Measurements from ENCODE around the gene RNH1. TPM values are rescaled to one million over a fixed set of nuclear protein-coding genes. Genes with fewer than 3 reads are reported as not detected.

Gene RNH1
- total RNA-seq, 2 donors from 2014 or later: 97.8 to 153 TPM

DNA sequence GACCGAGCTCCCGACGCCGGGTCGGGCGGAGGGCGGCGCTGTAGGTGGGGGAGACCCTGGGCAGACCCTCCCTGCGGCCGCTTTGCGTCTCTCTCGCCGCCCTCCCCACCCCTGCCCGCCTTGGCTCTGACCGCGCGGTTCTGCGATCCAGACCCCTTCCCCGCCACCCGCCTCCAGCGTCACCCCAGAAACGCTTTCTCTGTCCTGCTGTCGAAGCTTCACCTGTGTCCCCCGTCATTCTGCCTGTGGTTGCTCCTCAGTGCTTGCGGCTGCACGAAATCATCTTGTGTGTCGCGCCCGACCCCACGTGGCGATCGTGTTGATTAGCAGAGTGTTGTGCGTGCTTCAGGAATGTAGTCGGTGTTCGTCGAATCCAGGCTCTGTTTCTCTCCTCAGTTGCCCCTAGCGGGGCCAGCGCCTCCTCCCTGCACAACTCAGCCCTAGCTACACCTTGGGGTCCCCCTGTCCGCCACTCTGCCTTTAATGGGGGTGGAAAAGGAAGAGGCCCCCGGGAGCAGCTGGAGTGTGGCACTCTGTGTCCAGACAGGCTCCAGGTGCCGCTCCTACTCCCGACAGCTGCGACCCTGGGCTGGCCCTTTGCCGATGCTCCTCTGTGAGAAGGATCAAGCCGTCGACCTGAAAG, 56.1 kb downstream of the RNH1 start:
- H3K36me3 ChIP-seq (replicated peaks in 1 of 2; ENCODE audit: insufficient read depth in 1 of 2, low read depth in 2 of 2): peaks cover 0 to 7% of the 10 kb centered on the region in 2 donors
- H3K4me3 ChIP-seq: peak overlapping the region; percentile 92 to 95
- H3K4me1 ChIP-seq: peaks cover 37% of the 10 kb centered on the region
- intact Hi-C loops (cut with DNase I): no loop called here
- 0 to 1% methylated on average over 12 to 44 of the region's 46 CpGs for WGBS, 2 donors
- DNase-seq: peak; percentile 66 to 76 (median 72)
- peak in 2 of 3 donors; percentile 10 to 43 for TF ChIP-seq POLR2A (IDR thresholded peaks at IDR 0.05)
- TF ChIP-seq, protein P1, sequence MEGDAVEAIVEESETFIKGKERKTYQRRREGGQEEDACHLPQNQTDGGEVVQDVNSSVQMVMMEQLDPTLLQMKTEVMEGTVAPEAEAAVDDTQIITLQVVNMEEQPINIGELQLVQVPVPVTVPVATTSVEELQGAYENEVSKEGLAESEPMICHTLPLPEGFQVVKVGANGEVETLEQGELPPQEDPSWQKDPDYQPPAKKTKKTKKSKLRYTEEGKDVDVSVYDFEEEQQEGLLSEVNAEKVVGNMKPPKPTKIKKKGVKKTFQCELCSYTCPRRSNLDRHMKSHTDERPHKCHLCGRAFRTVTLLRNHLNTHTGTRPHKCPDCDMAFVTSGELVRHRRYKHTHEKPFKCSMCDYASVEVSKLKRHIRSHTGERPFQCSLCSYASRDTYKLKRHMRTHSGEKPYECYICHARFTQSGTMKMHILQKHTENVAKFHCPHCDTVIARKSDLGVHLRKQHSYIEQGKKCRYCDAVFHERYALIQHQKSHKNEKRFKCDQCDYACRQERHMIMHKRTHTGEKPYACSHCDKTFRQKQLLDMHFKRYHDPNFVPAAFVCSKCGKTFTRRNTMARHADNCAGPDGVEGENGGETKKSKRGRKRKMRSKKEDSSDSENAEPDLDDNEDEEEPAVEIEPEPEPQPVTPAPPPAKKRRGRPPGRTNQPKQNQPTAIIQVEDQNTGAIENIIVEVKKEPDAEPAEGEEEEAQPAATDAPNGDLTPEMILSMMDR (IDR thresholded peaks at IDR 0.05): peak in 3 of 7 experiments; percentile 21 to 35 (median 34)
- peak; percentile 30 for ATAC-seq
- H3K27ac ChIP-seq: peak overlapping the region; percentile 7 to 95 (median 72)
- no peaks in the 10 kb centered on the region for H3K9me3 ChIP-seq
- no peaks in the 10 kb centered on the region for H3K27me3 ChIP-seq

DNA sequence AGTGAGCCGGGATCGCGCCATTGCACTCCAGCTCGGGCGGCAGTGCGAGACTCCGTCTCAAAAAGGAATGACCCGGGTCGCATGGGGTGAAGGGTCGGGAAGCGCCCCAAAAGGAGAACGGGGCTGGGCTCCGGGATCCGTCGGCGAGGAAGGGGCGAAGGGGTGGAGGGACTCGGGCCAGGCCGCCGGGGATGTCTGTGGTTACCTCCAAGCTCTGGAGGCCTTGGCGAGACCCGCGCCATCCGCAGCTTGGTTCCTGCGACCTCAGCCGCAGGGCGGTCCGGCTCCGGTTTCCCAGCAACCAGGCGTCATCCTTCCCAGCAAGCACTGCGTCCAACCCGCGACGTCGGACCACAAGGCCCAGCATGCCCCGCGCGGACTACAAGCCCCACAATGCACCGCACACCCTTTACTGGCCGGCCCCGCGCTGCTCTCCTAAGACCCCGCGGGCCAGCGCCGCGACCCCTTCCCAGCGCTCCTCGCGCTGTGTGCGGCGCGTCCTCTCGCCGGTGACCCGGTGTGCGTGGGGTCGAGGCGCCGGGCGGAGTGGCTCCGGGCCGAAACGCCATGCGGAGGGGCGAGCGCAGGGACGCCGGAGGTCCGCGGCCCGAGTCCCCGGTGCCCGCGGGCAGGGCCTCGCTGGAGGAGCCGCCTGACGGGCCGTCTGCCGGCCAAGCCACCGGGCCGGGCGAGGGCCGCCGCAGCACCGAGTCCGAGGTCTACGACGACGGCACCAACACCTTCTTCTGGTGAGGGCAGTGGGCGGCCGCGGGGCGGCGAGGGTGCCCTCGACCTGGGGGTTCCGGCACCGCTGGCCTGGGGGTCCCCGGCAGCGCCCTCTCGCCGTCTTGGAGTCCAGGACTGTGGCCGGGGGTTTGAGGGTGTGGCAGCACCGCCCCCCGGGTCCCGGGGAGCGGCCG, 56.9 kb downstream of the RNH1 start, which contains the start of gene PTDSS2:
Gene PTDSS2 (plus strand): TSS at position 391 of the 920 bp plus-strand sequence. CDS start 177 bp downstream, at position 568.
- Histone ChIP-seq H3K27me3 (no peaks in the 10 kb centered on the region), H3K27ac (peak within 1 kb of the TSS; percentile 60 to 95 (median 79)), H3K36me3 (replicated peaks in 1 of 2; ENCODE audit: insufficient read depth in 1 of 2, low read depth in 2 of 2) (peaks cover 0 to 7% of the 10 kb centered on the region in 2 donors), H3K4me3 (peak within 1 kb of the TSS; percentile 92 to 95), H3K4me1 (peaks cover 37% of the 10 kb centered on the region), H3K9me3 (no peaks in the 10 kb centered on the region)
- DNase-seq (peak; percentile 96 to 97 (median 96)), ATAC-seq (peak; percentile 88)
- TF ChIP-seq POLR2A (IDR thresholded peaks at IDR 0.05): peak; percentile 52 to 85 (median 78)
- TF ChIP-seq, protein P1 (IDR thresholded peaks at IDR 0.05): peak in 1 of 7 experiments; percentile 25
- 0% methylated on average over 17 to 93 of the region's 108 CpGs for WGBS, 2 donors
- intact Hi-C loops (cut with DNase I): no loop called here

DNA sequence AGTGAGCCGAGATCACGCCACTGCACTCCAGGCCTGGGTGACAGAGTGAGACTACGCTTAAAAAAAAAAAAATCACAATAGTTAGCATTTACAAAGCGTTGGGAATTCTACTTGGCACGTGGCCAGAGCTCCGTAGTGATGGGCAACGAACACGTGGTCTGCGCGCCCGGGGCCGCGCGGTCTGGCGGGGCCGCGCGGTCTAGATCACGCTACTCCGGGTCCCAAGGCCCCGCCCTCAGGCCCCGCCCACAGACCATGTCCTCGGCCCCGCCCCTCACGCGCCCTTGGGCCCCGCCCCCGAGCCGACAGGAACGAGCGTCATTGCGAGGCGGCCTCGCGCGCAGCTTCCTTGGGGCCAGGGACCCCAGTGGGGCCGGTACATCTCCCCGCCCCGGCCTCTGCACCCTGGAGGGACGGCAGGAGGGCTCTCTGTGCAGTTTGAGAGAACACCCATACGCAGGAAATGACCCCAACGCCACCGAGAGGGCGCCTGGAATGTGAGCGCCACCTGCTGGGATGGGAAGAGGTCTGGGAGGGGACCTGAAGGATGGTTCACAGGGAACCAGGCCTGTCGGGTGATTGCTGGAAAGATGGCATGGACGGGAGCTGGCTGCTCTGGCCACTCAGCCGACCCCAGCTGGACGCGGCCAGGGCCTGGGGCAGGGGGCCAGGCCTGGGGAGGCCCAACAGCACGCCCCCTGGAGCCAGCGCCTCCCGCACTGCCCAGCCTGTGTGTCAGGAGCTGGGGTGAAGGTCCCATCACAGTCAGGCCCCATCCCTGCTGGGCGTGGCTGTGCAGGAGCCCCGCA, 58.9 kb downstream of the RNH1 start:
- ATAC-seq: peak; percentile 78
- H3K9me3 ChIP-seq: no peaks in the 10 kb centered on the region
- intact Hi-C loops (cut with DNase I): no loop called here
- peak overlapping the region; percentile 12 to 41 for H3K4me3 ChIP-seq
- H3K27me3 ChIP-seq: no peaks in the 10 kb centered on the region
- peak overlapping the region; percentile 78 to 97 (median 92) for H3K27ac ChIP-seq
- H3K4me1 ChIP-seq: peaks cover 37% of the 10 kb centered on the region
- TF ChIP-seq, protein P1 (IDR thresholded peaks at IDR 0.05): peak; percentile 64 to 97 (median 89)
- TF ChIP-seq POLR2A (IDR thresholded peaks at IDR 0.05): peak; percentile 26 to 83 (median 76)
- peak; percentile 94 to 98 (median 94) for DNase-seq
- 2% methylated on average over 22 to 45 of the region's 55 CpGs for WGBS, 2 donors
- H3K36me3 ChIP-seq (replicated peaks in 1 of 2; ENCODE audit: insufficient read depth in 1 of 2, low read depth in 2 of 2): no peaks in the 10 kb centered on the region

DNA sequence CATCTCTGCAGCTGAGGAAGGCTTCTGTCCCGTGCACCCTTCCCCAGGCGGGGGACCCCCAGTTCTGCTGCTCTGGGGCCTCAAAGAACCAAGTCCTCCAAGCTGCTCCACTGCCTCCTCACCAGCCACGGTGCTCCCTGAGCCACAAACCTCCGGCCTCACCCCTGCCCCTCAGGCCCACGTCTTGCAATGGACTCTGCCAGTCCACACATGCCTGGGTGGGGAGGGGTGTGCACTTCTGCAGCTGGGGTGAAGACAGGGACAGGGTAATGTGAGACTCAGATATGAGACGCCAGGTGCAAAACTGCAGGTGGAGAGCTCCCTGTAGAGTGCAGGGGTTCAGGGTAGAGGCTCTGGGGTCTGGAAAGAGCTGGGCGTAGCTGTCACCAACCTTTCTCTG, 60.2 kb downstream of the RNH1 start:
- no peaks in the 10 kb centered on the region for H3K9me3 ChIP-seq
- H3K27ac ChIP-seq: no peak overlapping the region
- no peaks in the 10 kb centered on the region for H3K27me3 ChIP-seq
- peaks cover 36% of the 10 kb centered on the region for H3K4me1 ChIP-seq
- intact Hi-C loops (cut with DNase I): no loop called here
- no peak overlapping the region for H3K4me3 ChIP-seq
- DNase-seq: no peak
- no peak for ATAC-seq
- WGBS, 2 donors: 51 to 71% methylated on average over 5 to 7 of the region's 7 CpGs
- TF ChIP-seq POLR2A (IDR thresholded peaks at IDR 0.05): no peak
- TF ChIP-seq, protein P1 (IDR thresholded peaks at IDR 0.05): no peak
- H3K36me3 ChIP-seq (replicated peaks in 1 of 2; ENCODE audit: insufficient read depth in 1 of 2, low read depth in 2 of 2): no peaks in the 10 kb centered on the region

Data from body of pancreas (tissue), 4 donors.